HG02970 (cell line): Measurements from ENCODE around the gene ICE1.
"Not testable (repeated sequence)": the region's sequence is repeated elsewhere in the genome, so short reads cannot be mapped to it uniquely, and the experiment has no call there.

ENCODE experiments used
- ATAC-seq: cut with Tn5 transposase; IDR thresholded peaks from one replicate; pipeline ENCODE4 v1.9.1; 2021; ENCODE audit warnings: mild to moderate bottlenecking, moderate library complexity, moderate number of reproducible peaks; ENCODE audit not compliant: unreplicated experiment, low FRiP score

ICE1 gene

GRCh38 chr5:5395093-5395492 is 27.4 kb upstream of the ICE1 start:
- ATAC-seq: not testable (repeated sequence)

GRCh38 chr5:5398071-5398470 is 24.4 kb upstream of the ICE1 start:
- ATAC-seq: no peak

- ATAC-seq: no peak
These were observed 21.4 kb upstream of the ICE1 start for GRCh38 chr5:5401095-5401494.

GRCh38 chr5:5403741-5404140 is 18.7 kb upstream of the ICE1 start:
- no peak for ATAC-seq

GRCh38 chr5:5404381-5404780 is 18.1 kb upstream of the ICE1 start:
- ATAC-seq: no peak

GRCh38 chr5:5405441-5405840 is 17.0 kb upstream of the ICE1 start:
- ATAC-seq: no peak

GRCh38 chr5:5407924-5408323 is 14.6 kb upstream of the ICE1 start:
- ATAC-seq: no peak

- ATAC-seq: no peak
These were observed 13.2 kb upstream of the ICE1 start for GRCh38 chr5:5409151-5409810.

GRCh38 chr5:5413856-5414255 is 8.6 kb upstream of the ICE1 start:
- ATAC-seq: not testable (repeated sequence)

- ATAC-seq: no peak
These were observed 7.5 kb upstream of the ICE1 start for GRCh38 chr5:5414999-5415398.

- no peak for ATAC-seq
These were observed 5.7 kb upstream of the ICE1 start for GRCh38 chr5:5416733-5417132.

GRCh38 chr5:5418006-5418405 is 4.5 kb upstream of the ICE1 start:
- no peak for ATAC-seq

- ATAC-seq: no peak
These were observed 3.7 kb upstream of the ICE1 start for GRCh38 chr5:5418764-5419163.

GRCh38 chr5:5419291-5420210 is 2.9 kb upstream of the ICE1 start:
- ATAC-seq: no peak

- ATAC-seq: no peak
These were observed 2.2 kb upstream of the ICE1 start for GRCh38 chr5:5420251-5420650.

- ATAC-seq: no peak
These were observed 1.1 kb upstream of the ICE1 start for GRCh38 chr5:5421149-5421960.

GRCh38 chr5:5422819-5423515 is 490 bp downstream of the ICE1 start:
- ATAC-seq: peak; percentile 7

GRCh38 chr5:5423586-5423985 is 1.1 kb downstream of the ICE1 start:
- ATAC-seq: no peak

- no peak for ATAC-seq
These were observed 2.3 kb downstream of the ICE1 start for GRCh38 chr5:5424736-5425135.

GRCh38 chr5:5430136-5430535 is 7.7 kb downstream of the ICE1 start:
- ATAC-seq: no peak
